WI38 (cell line): Measurements from ENCODE around the gene TXNDC16.

Source experiments
- H3K4me3 ChIP-seq: 2 replicates; pipeline ENCODE4 v1.5.1; 2011; ENCODE audit warnings: low read depth, mild to moderate bottlenecking, control low read depth, low read length
- TF ChIP-seq, protein P1 (sequence below): IDR thresholded peaks from 2 replicates; pipeline ENCODE4 v1.5.1; 2012; ENCODE audit warnings: low read depth, mild to moderate bottlenecking, control low read depth, low read length

The TXNDC16 gene

DNA sequence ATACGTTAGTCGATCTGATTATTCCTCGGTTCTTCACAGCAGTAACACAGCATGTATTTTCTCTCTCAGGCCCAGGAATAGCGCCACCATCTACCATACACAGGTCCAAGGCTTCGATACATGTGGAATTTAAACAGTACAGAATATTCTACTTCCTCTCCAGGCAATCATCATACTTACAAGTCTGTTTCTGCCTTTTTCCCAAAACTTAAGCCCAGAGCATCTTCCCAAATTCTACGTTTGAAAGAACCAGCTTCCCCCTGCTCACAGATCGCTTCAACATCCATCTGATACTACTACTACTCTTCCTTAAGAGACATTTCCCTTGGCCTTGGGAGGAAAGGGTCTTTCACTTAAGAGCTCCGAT lies 626 bp downstream of the TXNDC16 start:
- H3K4me3 ChIP-seq, result peak overlapping the region; percentile 74
- TF ChIP-seq, protein P1, sequence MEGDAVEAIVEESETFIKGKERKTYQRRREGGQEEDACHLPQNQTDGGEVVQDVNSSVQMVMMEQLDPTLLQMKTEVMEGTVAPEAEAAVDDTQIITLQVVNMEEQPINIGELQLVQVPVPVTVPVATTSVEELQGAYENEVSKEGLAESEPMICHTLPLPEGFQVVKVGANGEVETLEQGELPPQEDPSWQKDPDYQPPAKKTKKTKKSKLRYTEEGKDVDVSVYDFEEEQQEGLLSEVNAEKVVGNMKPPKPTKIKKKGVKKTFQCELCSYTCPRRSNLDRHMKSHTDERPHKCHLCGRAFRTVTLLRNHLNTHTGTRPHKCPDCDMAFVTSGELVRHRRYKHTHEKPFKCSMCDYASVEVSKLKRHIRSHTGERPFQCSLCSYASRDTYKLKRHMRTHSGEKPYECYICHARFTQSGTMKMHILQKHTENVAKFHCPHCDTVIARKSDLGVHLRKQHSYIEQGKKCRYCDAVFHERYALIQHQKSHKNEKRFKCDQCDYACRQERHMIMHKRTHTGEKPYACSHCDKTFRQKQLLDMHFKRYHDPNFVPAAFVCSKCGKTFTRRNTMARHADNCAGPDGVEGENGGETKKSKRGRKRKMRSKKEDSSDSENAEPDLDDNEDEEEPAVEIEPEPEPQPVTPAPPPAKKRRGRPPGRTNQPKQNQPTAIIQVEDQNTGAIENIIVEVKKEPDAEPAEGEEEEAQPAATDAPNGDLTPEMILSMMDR, result peak; percentile 21; the same call in 1 of the 2 replicates

DNA sequence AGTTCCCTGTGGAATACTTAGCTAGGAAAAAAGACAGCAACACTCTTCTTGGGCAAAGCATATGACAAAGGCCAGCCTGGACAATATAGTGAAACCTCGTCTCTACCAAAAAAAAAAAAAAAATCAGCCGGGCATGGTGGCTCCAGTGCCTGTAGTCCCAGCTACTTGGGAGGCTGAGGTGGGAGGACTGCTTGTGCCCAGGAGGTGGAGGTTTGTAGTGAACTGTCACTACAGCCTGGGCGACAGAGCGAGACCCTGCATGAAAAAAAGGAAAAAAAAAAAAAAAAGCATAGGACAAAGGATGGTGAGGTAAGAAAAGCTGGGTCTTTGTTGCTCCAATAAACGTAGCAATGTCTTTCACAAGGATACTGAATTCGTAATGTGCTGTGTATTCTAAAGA lies 1.1 kb downstream of the TXNDC16 start:
- H3K4me3 ChIP-seq, result no peak overlapping the region
- TF ChIP-seq, protein P1, result no peak

DNA sequence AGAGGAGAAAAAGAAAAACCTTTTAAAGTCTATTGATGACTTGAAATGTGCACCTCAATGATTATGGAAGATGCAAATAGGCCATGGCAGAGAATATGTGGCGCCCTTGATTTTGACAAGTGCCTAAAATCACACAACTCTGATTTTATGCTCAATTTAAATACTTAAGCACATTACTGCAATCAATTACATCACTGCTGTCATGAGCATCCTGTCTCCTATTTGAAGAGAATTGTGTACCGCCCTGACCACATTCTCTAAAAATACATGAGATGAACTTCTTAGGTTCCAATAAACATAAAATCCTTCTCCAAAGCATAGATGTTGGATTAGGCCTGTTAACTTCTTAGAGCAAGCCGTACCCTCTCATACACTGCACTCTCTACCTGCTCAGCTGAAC lies 1.6 kb downstream of the TXNDC16 start:
- H3K4me3 ChIP-seq, result no peak overlapping the region
- TF ChIP-seq, protein P1, result no peak

DNA sequence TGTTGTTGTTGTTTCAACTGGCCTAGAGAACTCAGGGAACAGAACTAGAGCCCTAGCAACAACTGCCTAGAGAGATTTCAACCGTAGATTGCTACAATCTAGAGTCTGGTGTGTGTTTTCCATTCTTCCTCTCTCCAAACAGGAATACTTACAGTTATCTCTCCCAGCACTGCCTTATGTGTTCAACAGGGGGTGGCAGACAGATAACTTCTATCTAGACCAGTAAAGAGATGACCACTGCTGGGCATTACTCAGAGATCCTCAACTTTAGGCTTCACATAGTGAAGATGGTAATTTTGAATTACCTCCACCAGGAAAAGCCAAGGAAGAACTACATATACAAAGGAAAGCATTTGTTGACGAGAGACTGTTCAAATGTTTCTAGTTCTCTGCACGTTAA lies 4.8 kb downstream of the TXNDC16 start:
- TF ChIP-seq, protein P1, result no peak
- H3K4me3 ChIP-seq, result no peak overlapping the region

DNA sequence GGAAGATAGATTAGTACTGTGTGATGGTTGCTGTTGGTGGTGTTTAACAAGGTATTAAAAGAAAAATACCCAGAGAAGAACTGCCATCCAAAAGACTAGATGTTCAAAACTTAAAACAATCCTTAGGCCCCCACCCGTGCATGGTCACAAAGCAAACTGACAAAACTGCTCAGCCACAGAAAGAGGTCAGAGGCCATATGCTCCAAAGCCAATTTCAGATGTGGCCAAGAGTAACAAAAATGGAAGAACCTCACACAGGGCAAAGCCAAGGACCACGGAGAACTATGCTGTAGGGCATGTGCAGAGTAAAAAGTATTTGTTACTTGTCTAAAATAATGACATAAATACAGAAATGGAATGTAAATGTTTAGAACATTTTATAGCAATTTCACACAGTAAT lies 5.3 kb downstream of the TXNDC16 start:
- TF ChIP-seq, protein P1, result no peak
- no peak overlapping the region for H3K4me3 ChIP-seq

DNA sequence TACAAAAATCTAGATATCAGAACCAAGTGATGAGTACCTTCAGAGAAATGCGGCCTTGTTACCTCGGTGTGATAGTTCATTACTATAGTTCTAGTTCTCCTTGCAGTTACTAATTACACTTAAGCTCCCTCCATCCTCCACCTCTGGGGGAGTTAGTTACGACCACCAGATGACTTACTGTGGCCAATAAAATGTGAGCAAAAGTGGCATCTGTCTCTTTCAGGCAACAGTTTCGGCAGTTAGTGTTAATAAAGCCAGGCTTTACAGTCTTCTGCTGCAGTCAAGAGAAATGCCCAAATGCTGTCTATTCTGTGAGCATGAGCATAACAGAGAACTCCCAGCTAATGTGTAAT lies 6.0 kb downstream of the TXNDC16 start:
- H3K4me3 ChIP-seq, result no peak overlapping the region
- TF ChIP-seq, protein P1, result no peak

DNA sequence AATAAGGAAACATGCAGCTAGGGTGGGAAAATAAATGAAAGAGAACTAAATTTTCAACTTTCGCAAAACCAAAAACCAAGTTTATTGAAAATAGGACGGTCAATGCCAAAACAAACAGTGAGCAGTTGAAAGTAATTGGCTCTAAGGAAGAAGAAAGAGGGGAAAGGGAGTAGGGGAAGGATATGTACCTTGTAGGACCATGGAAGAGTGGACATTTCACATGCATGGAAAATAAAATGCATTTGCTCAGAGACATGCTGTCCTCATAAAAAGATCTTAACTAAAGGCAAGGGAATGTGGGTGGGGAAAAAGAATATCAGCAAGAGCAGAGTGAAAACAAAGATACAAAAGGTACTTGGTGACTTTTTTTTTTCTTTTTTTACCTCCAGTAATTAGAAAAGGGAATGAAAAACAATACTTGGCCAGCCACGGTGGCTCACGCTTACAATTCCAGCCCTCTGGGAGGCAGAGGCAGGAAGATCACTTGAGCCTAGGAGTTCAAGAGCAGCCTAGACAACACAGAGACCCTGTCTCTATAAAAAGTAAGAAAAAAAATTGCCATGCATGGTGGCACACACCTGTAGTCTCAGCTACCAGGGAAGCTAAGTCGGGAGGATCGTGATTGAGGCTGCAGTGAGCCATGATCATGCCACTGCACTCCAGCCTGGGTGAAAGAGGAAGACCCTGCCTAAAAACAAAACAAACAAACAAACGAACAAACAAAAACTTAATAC lies 6.6 kb downstream of the TXNDC16 start:
- TF ChIP-seq, protein P1, result no peak
- no peak overlapping the region for H3K4me3 ChIP-seq
